C4-2B (cell line): ENCODE measurements around the gene CHST10.

ENCODE experiments used
- H3K27ac ChIP-seq: fragments of 450-650 bp; 2 replicates; pipeline ENCODE4 v1.5.1; 2017
- CTCF ChIP-seq: fragments of 450-650 bp; conservative IDR thresholded peaks from 2 replicates; pipeline ENCODE4 v1.5.1; 2017; ENCODE audit warnings: mild to moderate bottlenecking
- ZFX ChIP-seq: fragments of 450-650 bp; IDR thresholded peaks from 2 replicates; pipeline ENCODE4 v1.6.1; 2017

CHST10 gene

GRCh38 chr2:100397976-100398375 lies 19.5 kb downstream of the CHST10 start:
- no peak for TF ChIP-seq ZFX
- TF ChIP-seq CTCF = no peak
- no peak overlapping the region for H3K27ac ChIP-seq

- H3K27ac ChIP-seq = no peak overlapping the region
- no peak for TF ChIP-seq ZFX
- TF ChIP-seq CTCF = no peak
These were observed 20.2 kb downstream of the CHST10 start for GRCh38 chr2:100397118-100397860.

GRCh38 chr2:100396483-100396882 lies 21.0 kb downstream of the CHST10 start:
- H3K27ac ChIP-seq = no peak overlapping the region
- TF ChIP-seq CTCF (no peak), ZFX (no peak)

GRCh38 chr2:100395532-100396350 lies 21.7 kb downstream of the CHST10 start:
- H3K27ac ChIP-seq = no peak overlapping the region
- TF ChIP-seq CTCF (no peak), ZFX (no peak)

GRCh38 chr2:100394111-100394641 lies 23.3 kb downstream of the CHST10 start:
- H3K27ac ChIP-seq = no peak overlapping the region
- TF ChIP-seq ZFX = no peak
- TF ChIP-seq CTCF = no peak

- TF ChIP-seq CTCF = no peak
- no peak for TF ChIP-seq ZFX
These were observed 24.1 kb downstream of the CHST10 start for GRCh38 chr2:100393362-100393761.

GRCh38 chr2:100392715-100393114 lies 24.8 kb downstream of the CHST10 start:
- TF ChIP-seq ZFX (no peak), CTCF (no peak)
- no peak overlapping the region for H3K27ac ChIP-seq

More at GRCh38 chr2:100393362-100393761, 24.1 kb downstream of the CHST10 start:
- no peak overlapping the region for H3K27ac ChIP-seq
